ENCODE data around the gene DNAJC5. TPM values are rescaled to one million over a fixed set of nuclear protein-coding genes. Genes with fewer than 3 reads are reported as not detected.

DNAJC5 gene
- total RNA-seq, 3 donors from 2014 or later, result 57.5 to 65.9 (median 65.4) TPM

GRCh38 chr20:63962426-63963347 lies 67.8 kb downstream of the DNAJC5 start:
- intact Hi-C loops (cut with DNase I, micrococcal nuclease), result no loop called here
- Histone ChIP-seq H3K9me3 (no peaks in the 10 kb centered on the region), H3K4me3 (no peak overlapping the region), H3K4me1 (ENCODE audit: low read depth) (peaks cover 2% of the 10 kb centered on the region), H3K36me3 (ENCODE audit: low read depth) (no peaks in the 10 kb centered on the region)
- DNase-seq, result peak in 2 of 3 donors; percentile 31 to 59
- ATAC-seq, result no peak
- TF ChIP-seq, protein P1, sequence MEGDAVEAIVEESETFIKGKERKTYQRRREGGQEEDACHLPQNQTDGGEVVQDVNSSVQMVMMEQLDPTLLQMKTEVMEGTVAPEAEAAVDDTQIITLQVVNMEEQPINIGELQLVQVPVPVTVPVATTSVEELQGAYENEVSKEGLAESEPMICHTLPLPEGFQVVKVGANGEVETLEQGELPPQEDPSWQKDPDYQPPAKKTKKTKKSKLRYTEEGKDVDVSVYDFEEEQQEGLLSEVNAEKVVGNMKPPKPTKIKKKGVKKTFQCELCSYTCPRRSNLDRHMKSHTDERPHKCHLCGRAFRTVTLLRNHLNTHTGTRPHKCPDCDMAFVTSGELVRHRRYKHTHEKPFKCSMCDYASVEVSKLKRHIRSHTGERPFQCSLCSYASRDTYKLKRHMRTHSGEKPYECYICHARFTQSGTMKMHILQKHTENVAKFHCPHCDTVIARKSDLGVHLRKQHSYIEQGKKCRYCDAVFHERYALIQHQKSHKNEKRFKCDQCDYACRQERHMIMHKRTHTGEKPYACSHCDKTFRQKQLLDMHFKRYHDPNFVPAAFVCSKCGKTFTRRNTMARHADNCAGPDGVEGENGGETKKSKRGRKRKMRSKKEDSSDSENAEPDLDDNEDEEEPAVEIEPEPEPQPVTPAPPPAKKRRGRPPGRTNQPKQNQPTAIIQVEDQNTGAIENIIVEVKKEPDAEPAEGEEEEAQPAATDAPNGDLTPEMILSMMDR (IDR thresholded peaks at IDR 0.05), result no peak

- intact Hi-C loops (cut with DNase I, micrococcal nuclease), result no loop called here
- DNase-seq (peak in 2 of 3 donors; percentile 31 to 52), ATAC-seq (no peak)
- TF ChIP-seq, protein P1 (IDR thresholded peaks at IDR 0.05), result no peak
- Histone ChIP-seq H3K9me3 (no peaks in the 10 kb centered on the region), H3K4me3 (no peak overlapping the region), H3K36me3 (ENCODE audit: low read depth) (no peaks in the 10 kb centered on the region), H3K4me1 (ENCODE audit: low read depth) (no peaks in the 10 kb centered on the region)
Observed at GRCh38 chr20:63963348-63963741, 68.4 kb downstream of the DNAJC5 start.

DNA sequence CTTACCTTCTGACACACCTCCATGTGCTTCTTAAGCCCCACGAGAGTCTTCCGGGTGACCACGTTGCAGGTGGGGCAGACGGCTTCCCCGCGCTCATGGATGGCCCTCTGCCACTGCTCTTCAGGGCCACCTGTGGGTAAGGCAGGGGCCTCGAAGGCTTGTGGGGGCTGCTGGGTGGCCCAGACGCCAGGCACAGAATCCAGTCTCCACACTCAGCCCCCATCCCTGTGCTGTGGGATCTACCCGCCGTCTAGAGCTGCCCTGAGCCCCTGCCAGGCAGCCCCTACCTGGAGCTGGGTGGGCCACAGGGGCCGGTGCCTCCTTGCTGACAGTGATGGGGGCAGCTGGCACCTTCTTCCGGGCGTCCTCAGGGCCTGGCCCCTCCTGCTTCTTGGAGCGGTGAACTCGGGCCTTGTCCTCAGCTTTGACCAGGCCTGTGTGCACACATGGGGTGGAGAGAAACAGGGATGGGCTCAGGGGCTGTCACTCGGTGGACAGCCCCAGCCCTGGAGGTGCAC lies 68.9 kb downstream of the DNAJC5 start:
- Histone ChIP-seq H3K4me1 (ENCODE audit: low read depth) (peaks cover 4% of the 10 kb centered on the region), H3K4me3 (no peak overlapping the region), H3K36me3 (ENCODE audit: low read depth) (no peaks in the 10 kb centered on the region), H3K9me3 (no peaks in the 10 kb centered on the region)
- DNase-seq (peak in 1 of 3 donors; percentile 42), ATAC-seq (no peak)
- TF ChIP-seq, protein P1 (IDR thresholded peaks at IDR 0.05), result no peak
- intact Hi-C loops (cut with DNase I, micrococcal nuclease), result no loop called here

GRCh38 chr20:63964412-63964811 lies 69.5 kb downstream of the DNAJC5 start:
- intact Hi-C loops (cut with DNase I, micrococcal nuclease), result no loop called here
- ATAC-seq (no peak), DNase-seq (peak in 2 of 3 donors; percentile 25 to 46)
- no peak overlapping the region for H3K4me3 ChIP-seq
- no peaks in the 10 kb centered on the region for H3K9me3 ChIP-seq
- no peaks in the 10 kb centered on the region for H3K36me3 ChIP-seq (ENCODE audit: low read depth)
- peaks cover 7% of the 10 kb centered on the region for H3K4me1 ChIP-seq (ENCODE audit: low read depth)
- TF ChIP-seq, protein P1 (IDR thresholded peaks at IDR 0.05), result no peak

DNA sequence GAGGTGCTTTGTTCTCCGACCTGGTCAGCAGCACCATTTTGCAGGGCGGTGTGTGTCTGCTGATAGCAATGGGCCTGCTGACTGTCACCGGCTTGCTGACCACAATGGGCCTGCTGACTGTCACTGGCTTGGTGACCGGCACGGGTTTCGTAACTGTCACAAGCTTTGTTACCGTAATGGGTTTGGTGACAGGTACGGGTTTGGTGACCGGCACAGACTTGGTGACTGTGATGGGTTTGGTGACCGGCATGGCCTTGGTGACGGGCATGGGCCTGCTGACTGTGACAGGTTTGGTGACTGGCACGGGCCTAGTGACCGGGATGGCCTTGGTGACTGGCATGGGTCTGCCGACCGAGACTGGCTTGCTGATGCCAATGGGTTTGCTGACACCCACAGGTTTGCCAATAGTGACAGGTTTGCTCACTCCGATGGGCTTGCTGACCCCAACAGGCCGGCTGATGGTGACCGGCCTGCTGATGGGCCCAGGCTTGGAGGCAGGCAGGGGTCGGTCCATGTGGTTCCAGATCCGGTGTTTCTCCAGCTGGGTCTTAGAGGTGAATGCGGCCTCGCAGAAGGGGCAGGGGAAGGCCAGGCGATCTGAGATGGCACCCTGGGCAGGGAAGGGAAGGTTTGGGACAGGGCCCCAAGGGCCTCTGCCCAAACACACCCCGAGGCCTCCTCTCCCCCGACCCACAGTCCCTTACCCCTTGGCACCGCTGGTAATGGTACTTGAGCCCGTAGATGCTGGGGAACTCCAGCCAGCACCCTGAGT lies 71.4 kb downstream of the DNAJC5 start:
- TF ChIP-seq, protein P1 (IDR thresholded peaks at IDR 0.05), result no peak
- H3K36me3 ChIP-seq (ENCODE audit: low read depth), result no peaks in the 10 kb centered on the region
- H3K4me1 ChIP-seq (ENCODE audit: low read depth), result peaks cover 11% of the 10 kb centered on the region
- peak in 2 of 3 donors; percentile 23 to 40 for DNase-seq
- no peak for ATAC-seq
- intact Hi-C loops (cut with DNase I, micrococcal nuclease), result no loop called here
- H3K4me3 ChIP-seq, result no peak overlapping the region
- no peaks in the 10 kb centered on the region for H3K9me3 ChIP-seq
